Stimulated activated CD8-positive, alpha-beta memory T cell treated with anti-CD3 and anti-CD28 coated beads, Interleukin-7, amount 100 ng/mL, for 4 hours (primary cell): Measurements from ENCODE around the gene CCDC141.

Experiments used
- DNase-seq, 2 donors: peaks; one replicate each; pipeline ENCODE4 v3.0.0-alpha.2; 2020; ENCODE audit warnings: low read depth in 2 of 2

The CCDC141 gene

GRCh38 chr2:178911039-178911438 is 138.9 kb downstream of the CCDC141 start:
- no peak for DNase-seq

GRCh38 chr2:178910005-178910404 is 139.9 kb downstream of the CCDC141 start:
- DNase-seq = no peak

GRCh38 chr2:178909507-178909906 is 140.4 kb downstream of the CCDC141 start:
- DNase-seq = no peak

- no peak for DNase-seq
Measured at GRCh38 chr2:178908810-178909209, 141.1 kb downstream of the CCDC141 start.

GRCh38 chr2:178905261-178905660 is 144.7 kb downstream of the CCDC141 start:
- no peak for DNase-seq

GRCh38 chr2:178899656-178900055 is 150.3 kb downstream of the CCDC141 start:
- DNase-seq = no peak

- DNase-seq = no peak
Measured at GRCh38 chr2:178895872-178896271, 154.1 kb downstream of the CCDC141 start.

GRCh38 chr2:178895171-178895570 is 154.8 kb downstream of the CCDC141 start:
- no peak for DNase-seq

GRCh38 chr2:178892751-178893625 is 156.9 kb downstream of the CCDC141 start:
- no peak for DNase-seq

GRCh38 chr2:178891959-178892485 is 157.9 kb downstream of the CCDC141 start:
- no peak for DNase-seq

GRCh38 chr2:178891265-178891958 is 158.5 kb downstream of the CCDC141 start:
- DNase-seq = peak; percentile 16 to 37

GRCh38 chr2:178886006-178886405 is 163.9 kb downstream of the CCDC141 start:
- DNase-seq = no peak

GRCh38 chr2:178884440-178884839 is 165.5 kb downstream of the CCDC141 start:
- no peak for DNase-seq

- no peak for DNase-seq
Measured at GRCh38 chr2:178882666-178883440, 167.1 kb downstream of the CCDC141 start.

GRCh38 chr2:178881075-178881474 is 168.9 kb downstream of the CCDC141 start:
- DNase-seq = no peak

- no peak for DNase-seq
Measured at GRCh38 chr2:178880257-178880656, 169.7 kb downstream of the CCDC141 start.

- no peak for DNase-seq
Measured at GRCh38 chr2:178877874-178878273, 172.1 kb downstream of the CCDC141 start.

GRCh38 chr2:178874529-178875240 is 175.3 kb downstream of the CCDC141 start:
- DNase-seq = no peak

GRCh38 chr2:178873912-178874311 is 176.0 kb downstream of the CCDC141 start:
- no peak for DNase-seq

- DNase-seq = no peak
Measured at GRCh38 chr2:178871536-178871935, 178.4 kb downstream of the CCDC141 start.

- no peak for DNase-seq
Measured at GRCh38 chr2:178870703-178871102, 179.2 kb downstream of the CCDC141 start.
